Colonic mucosa (tissue), 4 donors: Measurements from ENCODE around the gene CPM. TPM values are rescaled to one million over a fixed set of nuclear protein-coding genes. Genes with fewer than 3 reads are reported as not detected.

Experiments used
- DNase-seq: peaks from one replicate; pipeline ENCODE4 v3.0.0-alpha.2; 2020
- H3K27ac ChIP-seq: fragments of 200-600 bp; one replicate; pipeline ENCODE4 v1.8.0; 2021
- H3K27me3 ChIP-seq: fragments of 200-600 bp; one replicate; pipeline ENCODE4 v1.8.0; 2021
- H3K36me3 ChIP-seq: fragments of 200-600 bp; one replicate; pipeline ENCODE4 v1.8.0; 2021
- H3K4me1 ChIP-seq: fragments of 200-600 bp; one replicate; pipeline ENCODE4 v1.8.0; 2021; ENCODE audit warnings: mild to moderate bottlenecking
- H3K4me3 ChIP-seq: fragments of 200-600 bp; one replicate; pipeline ENCODE4 v1.8.0; 2021
- H3K9ac ChIP-seq, 2 donors: one replicate each; pipeline ENCODE4 v1.7.0; 2013; ENCODE audit warnings: control low read depth in 2 of 2, low read depth in 2 of 2, low read length in 2 of 2
- H3K9me3 ChIP-seq: fragments of 200-600 bp; one replicate; pipeline ENCODE4 v1.8.0; 2021
- intact Hi-C: fragments of 100-400 bp; cut with DNase I; formaldehyde crosslinking; loops from one replicate; pipeline ENCODE4 v1.14.1; 2022
- total RNA-seq, 2 donors: library from RNA; stranded (reverse); fragmentation: NEBNext Ultra II Directional in 1 of 2; extraction: Animal tissue kit (Norgen Biotek cat#: 25700) in 1 of 2; gene quantifications; one replicate each; pipeline ENCODE4 v1.2.1, GENCODE V29; 2021
- TF ChIP-seq, protein P1 (sequence below): fragments of 200-600 bp; IDR thresholded peaks from one replicate; pipeline ENCODE4 v1.8.0; 2022; ENCODE audit warnings: antibody characterized with exemption, mild to moderate bottlenecking
- donor health status: healthy.
- donor health status: DM: no; HTN: no; CAD: no.
- donor health status: DM: no; HTN: no; CAD: no.

Gene CPM
- total RNA-seq, 2 donors from 2014 or later: 30.0 to 40.3 TPM

DNA sequence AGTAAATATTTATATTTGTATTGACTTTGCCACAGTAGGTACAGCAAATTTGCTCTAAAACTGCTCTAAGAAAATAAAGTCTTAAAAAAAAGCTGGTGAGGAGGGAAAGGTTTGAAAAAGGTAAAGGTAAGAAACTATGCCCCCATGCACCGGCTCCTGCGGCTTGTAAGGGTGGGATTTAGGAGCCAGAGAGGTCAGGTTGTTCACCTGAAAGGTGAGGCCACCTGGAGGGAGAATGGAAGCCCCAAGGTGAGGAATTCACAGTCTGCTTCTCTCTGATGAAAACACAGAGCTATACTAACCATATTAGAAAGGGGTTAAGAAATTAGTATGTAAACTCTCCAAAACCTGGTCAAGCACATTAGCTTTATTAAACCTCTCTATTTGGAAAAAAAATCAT lies 31.8 kb downstream of the CPM start:
- Histone ChIP-seq H3K36me3 (no peaks in the 10 kb centered on the region), H3K27ac (no peak overlapping the region), H3K4me3 (no peak overlapping the region), H3K27me3 (no peaks in the 10 kb centered on the region), H3K4me1 (no peaks in the 10 kb centered on the region), H3K9ac (no peak overlapping the region), H3K9me3 (no peaks in the 10 kb centered on the region)
- TF ChIP-seq, protein P1, sequence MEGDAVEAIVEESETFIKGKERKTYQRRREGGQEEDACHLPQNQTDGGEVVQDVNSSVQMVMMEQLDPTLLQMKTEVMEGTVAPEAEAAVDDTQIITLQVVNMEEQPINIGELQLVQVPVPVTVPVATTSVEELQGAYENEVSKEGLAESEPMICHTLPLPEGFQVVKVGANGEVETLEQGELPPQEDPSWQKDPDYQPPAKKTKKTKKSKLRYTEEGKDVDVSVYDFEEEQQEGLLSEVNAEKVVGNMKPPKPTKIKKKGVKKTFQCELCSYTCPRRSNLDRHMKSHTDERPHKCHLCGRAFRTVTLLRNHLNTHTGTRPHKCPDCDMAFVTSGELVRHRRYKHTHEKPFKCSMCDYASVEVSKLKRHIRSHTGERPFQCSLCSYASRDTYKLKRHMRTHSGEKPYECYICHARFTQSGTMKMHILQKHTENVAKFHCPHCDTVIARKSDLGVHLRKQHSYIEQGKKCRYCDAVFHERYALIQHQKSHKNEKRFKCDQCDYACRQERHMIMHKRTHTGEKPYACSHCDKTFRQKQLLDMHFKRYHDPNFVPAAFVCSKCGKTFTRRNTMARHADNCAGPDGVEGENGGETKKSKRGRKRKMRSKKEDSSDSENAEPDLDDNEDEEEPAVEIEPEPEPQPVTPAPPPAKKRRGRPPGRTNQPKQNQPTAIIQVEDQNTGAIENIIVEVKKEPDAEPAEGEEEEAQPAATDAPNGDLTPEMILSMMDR: no peak
- intact Hi-C loops: no loop called here
- DNase-seq: no peak

DNA sequence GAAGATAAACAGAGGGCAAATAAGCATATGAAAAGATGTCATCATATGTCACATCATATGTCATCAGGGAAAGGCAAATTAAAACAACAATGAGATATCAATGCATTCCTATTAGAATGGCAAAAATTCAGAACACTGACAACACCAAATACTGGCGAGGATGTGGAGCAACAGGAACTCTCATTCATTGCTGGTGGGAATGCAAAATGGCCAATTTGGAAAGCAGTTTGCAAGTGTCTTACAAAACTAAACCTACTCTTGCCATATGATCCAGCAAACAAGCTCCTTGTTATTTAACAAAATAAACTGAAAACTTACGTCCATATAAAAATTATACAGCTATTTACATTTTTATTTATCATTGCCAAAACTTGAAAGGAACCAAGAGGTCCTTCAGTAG lies 32.7 kb downstream of the CPM start:
- DNase-seq: no peak
- Histone ChIP-seq H3K4me1 (no peaks in the 10 kb centered on the region), H3K4me3 (no peak overlapping the region), H3K9me3 (no peaks in the 10 kb centered on the region), H3K9ac (no peak overlapping the region), H3K27ac (no peak overlapping the region), H3K36me3 (no peaks in the 10 kb centered on the region), H3K27me3 (no peaks in the 10 kb centered on the region)
- TF ChIP-seq, protein P1: no peak
- intact Hi-C loops: no loop called here

DNA sequence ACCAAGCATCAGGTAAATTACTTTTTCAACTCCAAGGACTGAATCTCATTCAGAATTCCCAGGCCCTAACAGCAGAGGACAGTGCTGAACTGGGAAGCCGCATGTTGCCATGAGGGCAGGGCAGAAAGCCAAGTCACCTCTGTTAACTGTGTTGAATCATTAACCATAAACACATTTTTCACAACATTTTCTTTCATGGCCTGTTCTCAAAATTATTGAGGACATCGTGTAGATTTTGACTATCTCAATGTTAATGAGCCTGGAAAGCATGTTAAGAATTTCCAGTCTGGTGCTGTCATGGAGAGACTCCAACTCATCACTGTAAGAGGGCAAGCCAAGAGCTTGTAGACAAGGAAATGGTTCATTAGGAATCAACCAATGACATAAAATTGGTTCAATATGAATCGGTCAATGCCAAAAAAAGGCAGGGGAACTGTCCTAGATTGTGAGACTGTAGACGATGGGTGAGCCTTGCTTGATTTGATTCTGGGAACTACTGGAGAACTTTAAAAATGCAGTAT lies 33.7 kb downstream of the CPM start:
- intact Hi-C loops: loop anchor here (5.0 to 10.0 kb wide), 2 partner anchors 175 to 258 kb away; no protein-coding TSS in a partner anchor
- no peaks in the 10 kb centered on the region for H3K27me3 ChIP-seq
- H3K4me3 ChIP-seq: no peak overlapping the region
- DNase-seq: peak; percentile 74
- TF ChIP-seq, protein P1: peak; percentile 58
- H3K9me3 ChIP-seq: no peaks in the 10 kb centered on the region
- no peak overlapping the region for H3K27ac ChIP-seq
- H3K9ac ChIP-seq: no peak overlapping the region
- no peaks in the 10 kb centered on the region for H3K4me1 ChIP-seq
- no peaks in the 10 kb centered on the region for H3K36me3 ChIP-seq

DNA sequence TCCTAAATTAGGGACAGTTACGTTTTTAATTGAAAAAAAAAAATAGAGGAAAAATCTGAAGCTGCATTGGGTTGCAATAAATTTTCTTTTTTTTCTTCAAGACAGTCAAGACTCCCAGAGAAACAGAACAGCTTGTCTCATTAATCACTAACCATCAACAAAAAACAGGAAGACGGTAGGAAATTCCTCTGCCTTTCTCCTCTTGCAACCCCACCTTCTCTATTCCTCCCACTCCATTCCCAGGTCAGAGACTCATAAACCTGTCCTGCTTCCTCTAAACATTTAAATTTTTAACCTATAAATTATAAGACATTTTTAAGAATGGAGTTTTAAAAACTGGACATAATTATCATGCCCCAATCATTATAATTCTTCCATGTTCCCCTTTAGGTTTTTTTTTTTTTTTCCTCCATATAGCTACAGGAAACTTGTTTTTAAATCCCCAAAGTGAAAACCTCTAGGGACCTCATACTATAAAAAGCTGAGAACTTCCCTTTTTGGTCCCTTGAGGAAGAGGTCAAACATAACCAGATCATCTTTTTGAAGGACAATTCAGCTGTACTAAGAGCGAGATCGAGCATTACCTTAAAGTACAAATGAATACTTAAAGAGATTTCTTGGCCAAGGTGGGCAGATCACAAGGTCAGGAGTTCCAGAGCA lies 36.0 kb downstream of the CPM start:
- intact Hi-C loops: loop anchor here (5.0 to 10.0 kb wide), 2 partner anchors 178 to 260 kb away; no protein-coding TSS in a partner anchor

DNA sequence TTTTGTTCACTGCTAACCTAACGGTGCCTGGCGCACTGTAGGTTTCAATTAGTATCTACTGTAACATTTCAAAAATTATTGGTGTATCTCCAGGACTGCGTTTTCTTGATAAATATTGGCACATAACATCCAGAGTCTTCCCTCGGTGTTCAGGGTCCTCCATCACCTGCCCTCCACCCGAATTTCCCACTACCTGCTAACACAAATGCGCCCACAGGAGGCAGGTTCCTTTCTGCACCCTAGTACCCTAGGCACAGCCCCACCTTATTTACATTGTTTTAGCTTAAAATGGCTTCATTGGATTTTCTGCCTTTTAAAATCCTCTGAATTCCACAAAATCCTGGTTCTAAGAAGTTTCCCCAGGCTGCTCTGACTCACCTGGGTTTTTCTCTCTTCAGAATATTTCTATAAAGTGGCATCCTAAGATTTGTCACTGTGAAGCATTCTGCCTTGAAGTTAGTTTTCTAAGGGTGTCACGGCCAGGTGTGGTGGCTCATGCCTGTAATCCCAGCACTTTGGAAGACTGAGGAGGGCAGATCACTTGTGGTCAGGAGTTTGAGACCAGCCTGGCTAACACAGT lies 38.6 kb downstream of the CPM start:
- Histone ChIP-seq H3K27ac (no peak overlapping the region), H3K36me3 (no peaks in the 10 kb centered on the region), H3K27me3 (no peaks in the 10 kb centered on the region), H3K9ac (no peak overlapping the region), H3K4me1 (no peaks in the 10 kb centered on the region), H3K9me3 (no peaks in the 10 kb centered on the region), H3K4me3 (no peak overlapping the region)
- intact Hi-C loops: loop anchor here (10.0 kb wide), 1 partner anchor 180 kb away; no protein-coding TSS in a partner anchor
- DNase-seq: no peak
- TF ChIP-seq, protein P1: no peak

More for the DNA sequence above, 36.0 kb downstream of the CPM start:
- Histone ChIP-seq H3K27ac (no peak overlapping the region), H3K9ac (no peak overlapping the region), H3K36me3 (no peaks in the 10 kb centered on the region), H3K4me3 (no peak overlapping the region), H3K9me3 (no peaks in the 10 kb centered on the region), H3K27me3 (no peaks in the 10 kb centered on the region), H3K4me1 (no peaks in the 10 kb centered on the region)
- TF ChIP-seq, protein P1: no peak
- no peak for DNase-seq
